H1 (cell line): ENCODE results near the gene KIAA1671. TPM values are rescaled to one million over a fixed set of nuclear protein-coding genes. Genes with fewer than 3 reads are reported as not detected.

ENCODE experiments used
- CTCF ChIA-PET: fragments of 300-600 bp; sonication (Branson Sonifier 250); formaldehyde crosslinking; loops from one replicate; lab custom pipeline; 2021; ENCODE audit not compliant: partially characterized antibody; lab: Charles Lee
- POLR2A ChIA-PET: fragments of 300-600 bp; sonication (Branson Sonifier 250); formaldehyde crosslinking; loops from one replicate; lab custom pipeline; 2021; ENCODE audit warnings: inconsistent platforms; ENCODE audit not compliant: partially characterized antibody; lab: Charles Lee
- DNase-seq, 2 experiments: peaks; one replicate each; pipeline versions ENCODE4 v3.0.0 to v3.0.0-alpha.2; 2010 to 2022; ENCODE audit warnings: low spot score in 2 of 2, low read depth in 1 of 2, mixed read lengths in 1 of 2
- FAIRE-seq: peaks from 2 replicates; lab custom pipeline; 2011; peaks lifted over from hg19 to GRCh38; lab: Jason Lieb, UNC
- H2AFZ ChIP-seq: 2 replicates; pipeline ENCODE4 v1.8.1; 2012; ENCODE audit warnings: low read length, inconsistent platforms
- H2AK5ac ChIP-seq: 2 replicates; pipeline ENCODE4 v1.6.1; 2013; ENCODE audit warnings: low read depth, low read length
- H2BK120ac ChIP-seq: replicated peaks from 2 replicates; pipeline ENCODE3; 2013; ENCODE audit warnings: low read depth, low read length, inconsistent platforms
- H2BK12ac ChIP-seq: 2 replicates; pipeline ENCODE4 v1.6.1; 2013; ENCODE audit warnings: low read depth, low read length
- H2BK15ac ChIP-seq: 2 replicates; pipeline ENCODE4 v1.6.1; 2013; ENCODE audit warnings: low read length
- H2BK20ac ChIP-seq: 2 replicates; pipeline ENCODE4 v1.6.1; 2013; ENCODE audit warnings: low read length
- H2BK5ac ChIP-seq: 2 replicates; pipeline ENCODE4 v1.6.1; 2013; ENCODE audit warnings: low read depth, low read length
- H3K14ac ChIP-seq: 2 replicates; pipeline ENCODE4 v1.6.1; 2013; ENCODE audit warnings: inconsistent platforms; ENCODE audit not compliant: insufficient read length
- H3K18ac ChIP-seq: 2 replicates; pipeline ENCODE4 v1.6.1; 2013; ENCODE audit warnings: low read length; ENCODE audit errors: extremely low read depth
- H3K23ac ChIP-seq: 2 replicates; pipeline ENCODE4 v1.6.1; 2013; ENCODE audit warnings: inconsistent platforms; ENCODE audit not compliant: insufficient read length
- H3K23me2 ChIP-seq: 2 replicates; pipeline ENCODE4 v1.6.1; 2013; ENCODE audit warnings: low read depth, low read length
- H3K27ac ChIP-seq: 2 replicates; pipeline ENCODE4 v1.6.1; 2011; ENCODE audit warnings: low read depth, low read length, inconsistent platforms
- H3K27me3 ChIP-seq, 4 experiments: replicated peaks in 1 of 4; 1 replicate in 1 of 4; 2 replicates in 3 of 4; pipeline versions ENCODE4 v1.6.1 to v1.8.1; 2011 to 2013; ENCODE audit warnings: low read length in 3 of 4, mild to moderate bottlenecking in 3 of 4, inconsistent platforms in 2 of 4, mixed read lengths in 2 of 4, moderate library complexity in 1 of 4; ENCODE audit not compliant: control insufficient read depth in 3 of 4, insufficient read depth in 3 of 4; ENCODE audit errors: extremely low read depth in 1 of 4
- H3K36me3 ChIP-seq, 4 experiments: 2 replicates each; pipeline versions ENCODE4 v1.6.1 to v1.8.1; 2011 to 2013; ENCODE audit warnings: mild to moderate bottlenecking in 4 of 4, low read length in 3 of 4, moderate library complexity in 2 of 4, control low read depth in 1 of 4, inconsistent platforms in 1 of 4; ENCODE audit not compliant: insufficient read depth in 4 of 4, control insufficient read depth in 2 of 4
- H3K4ac ChIP-seq: replicated peaks from 2 replicates; pipeline ENCODE3; 2013; ENCODE audit warnings: low read length, low read depth, mixed read lengths, inconsistent platforms; ENCODE audit not compliant: insufficient read length
- H3K4me1 ChIP-seq, 4 experiments: replicated peaks in 1 of 4; 1 replicate in 1 of 4; 2 replicates in 3 of 4; pipeline versions ENCODE4 v1.6.1 to v1.8.1; 2011 to 2013; ENCODE audit warnings: low read length in 3 of 4, inconsistent platforms in 2 of 4, mixed read lengths in 1 of 4; ENCODE audit not compliant: insufficient read depth in 4 of 4, control insufficient read depth in 3 of 4
- H3K4me2 ChIP-seq, 2 experiments: 2 replicates each; pipeline versions ENCODE4 v1.6.1 to v1.8.1; 2011 to 2013; ENCODE audit warnings: low read depth in 2 of 2, low read length in 2 of 2, control low read depth in 1 of 2, inconsistent platforms in 1 of 2, mild to moderate bottlenecking in 1 of 2; ENCODE audit not compliant: insufficient read depth in 1 of 2
- H3K4me3 ChIP-seq, 4 experiments: fragments of 200-600, 300-600 bp in 1 of 4; sonication (generic), shearing (Covaris generic), sonication (Bioruptor Twin) in 1 of 4; 2 replicates each; pipeline versions ENCODE4 v1.5.1 to v1.8.1; 2011 to 2016; ENCODE audit warnings: low read length in 4 of 4, low read depth in 3 of 4, control low read depth in 2 of 4, inconsistent platforms in 2 of 4, mild to moderate bottlenecking in 2 of 4, mixed read lengths in 1 of 4, moderate library complexity in 1 of 4; ENCODE audit not compliant: insufficient read depth in 2 of 4; ENCODE audit errors: extremely low read depth in 1 of 4
- H3K56ac ChIP-seq: replicated peaks from 2 replicates; pipeline ENCODE3; 2013; ENCODE audit warnings: low read depth, mild to moderate bottlenecking, mixed read lengths, low read length, inconsistent platforms; ENCODE audit not compliant: insufficient read length
- H3K79me1 ChIP-seq: 2 replicates; pipeline ENCODE4 v1.6.1; 2013; ENCODE audit warnings: low read depth, low read length, control low read depth
- H3K79me2 ChIP-seq, 2 experiments: 2 replicates each; pipeline versions ENCODE4 v1.6.1 to v1.8.1; 2012 to 2013; ENCODE audit warnings: low read length in 2 of 2, mild to moderate bottlenecking in 2 of 2, inconsistent platforms in 1 of 2; ENCODE audit not compliant: insufficient read depth in 2 of 2, control insufficient read depth in 1 of 2
- H3K9ac ChIP-seq, 4 experiments: replicated peaks in 1 of 4; 1 replicate in 1 of 4; 2 replicates in 3 of 4; pipeline versions ENCODE4 v1.6.1 to v1.8.1; 2011 to 2013; ENCODE audit warnings: low read depth in 3 of 4, low read length in 3 of 4, control low read depth in 2 of 4, mild to moderate bottlenecking in 2 of 4, moderate library complexity in 2 of 4, inconsistent platforms in 1 of 4; ENCODE audit errors: extremely low read depth in 1 of 4
- H3K9me3 ChIP-seq, 2 experiments: 2 replicates each; pipeline versions ENCODE4 v1.6.1 to v1.8.1; 2012 to 2013; ENCODE audit warnings: mild to moderate bottlenecking in 2 of 2, moderate library complexity in 2 of 2, control low read depth in 1 of 2, inconsistent platforms in 1 of 2, low read depth in 1 of 2, low read length in 1 of 2, mixed read lengths in 1 of 2; ENCODE audit not compliant: insufficient read depth in 2 of 2
- H4K20me1 ChIP-seq, 2 experiments: replicated peaks in 1 of 2; 2 replicates each; pipeline versions ENCODE3 to v1.8.1; 2011 to 2013; ENCODE audit warnings: inconsistent platforms in 2 of 2, low read length in 2 of 2, mild to moderate bottlenecking in 1 of 2; ENCODE audit not compliant: insufficient read depth in 2 of 2, control insufficient read depth in 1 of 2
- H4K5ac ChIP-seq: 2 replicates; pipeline ENCODE4 v1.6.1; 2013; ENCODE audit warnings: low read length, low read depth, mixed read lengths, inconsistent platforms; ENCODE audit not compliant: insufficient read length
- H4K8ac ChIP-seq: 2 replicates; pipeline ENCODE4 v1.8.0; 2013; ENCODE audit warnings: mild to moderate bottlenecking, moderate library complexity, low read length, inconsistent platforms; ENCODE audit not compliant: insufficient read depth; ENCODE audit errors: extremely low read depth
- H4K91ac ChIP-seq: replicated peaks from 2 replicates; pipeline ENCODE3; 2013; ENCODE audit warnings: low read length, mixed read lengths, inconsistent platforms; ENCODE audit not compliant: insufficient read length
- HDAC6 ChIP-seq: IDR thresholded peaks from one replicate; pipeline ENCODE4 v1.7.1; 2012; ENCODE audit warnings: low read depth, mild to moderate bottlenecking, inconsistent platforms, low read length, moderate library complexity
- NANOG ChIP-seq: IDR thresholded peaks from 2 replicates; pipeline ENCODE4 v1.6.1; 2011; ENCODE audit warnings: low read length, low read depth, mild to moderate bottlenecking, inconsistent platforms; ENCODE audit not compliant: insufficient read depth, poor library complexity, severe bottlenecking
- SP4 ChIP-seq: IDR thresholded peaks from 2 replicates; pipeline ENCODE4 v1.6.1; 2012; ENCODE audit warnings: low read length, inconsistent platforms
- WGBS, 2 experiments: shearing (Covaris generic) in 1 of 2; methylation state at CpG; one replicate each; pipeline versions ENCODE4 v1.1.6 to v1.1.7; 2013 to 2015; ENCODE audit warnings: low lambda C conversion rate in 2 of 2, mixed read lengths in 2 of 2, inconsistent platforms in 1 of 2, low coverage in 1 of 2, missing lambda C conversion rate in 1 of 2; ENCODE audit not compliant: insufficient replicate concordance in 2 of 2, insufficient coverage in 1 of 2, insufficient read length in 1 of 2; ENCODE audit errors: extremely low coverage in 1 of 2, missing lambda C conversion rate in 1 of 2; 5-methylcytosine and 5-hydroxymethylcytosine counted together
- polyA plus RNA-seq, 7 experiments: library from polyadenylated mRNA; depleted of rRNA in 3 of 7; stranded (reverse) in 5 of 7; unstranded in 2 of 7; fragments of >200 nt in 5 of 7; fragments of 200-250 nt in 2 of 7; gene quantifications; 1 replicate in 5 of 7; 2 replicates in 1 of 7; 4 replicates in 1 of 7; pipeline versions ENCODE4 v1.2.1 to v1.2.3, GENCODE V29; 2011 to 2013; ENCODE audit warnings: missing spikeins in 2 of 7, mixed read lengths in 2 of 7
- total RNA-seq: library from RNA; stranded (reverse); fragmentation: NEBNext Ultra II Directional; extraction: Animal tissue kit (Norgen Biotek cat#: 25700); gene quantifications from 2 replicates; pipeline ENCODE4 v1.2.1, GENCODE V29; 2021

Gene KIAA1671
- total and polyA plus RNA-seq, 2 of the 8 experiments (the other 6 are each of a cell fraction or from before 2014, with no cell fraction given) = 6.4 to 23.9 TPM

DNA sequence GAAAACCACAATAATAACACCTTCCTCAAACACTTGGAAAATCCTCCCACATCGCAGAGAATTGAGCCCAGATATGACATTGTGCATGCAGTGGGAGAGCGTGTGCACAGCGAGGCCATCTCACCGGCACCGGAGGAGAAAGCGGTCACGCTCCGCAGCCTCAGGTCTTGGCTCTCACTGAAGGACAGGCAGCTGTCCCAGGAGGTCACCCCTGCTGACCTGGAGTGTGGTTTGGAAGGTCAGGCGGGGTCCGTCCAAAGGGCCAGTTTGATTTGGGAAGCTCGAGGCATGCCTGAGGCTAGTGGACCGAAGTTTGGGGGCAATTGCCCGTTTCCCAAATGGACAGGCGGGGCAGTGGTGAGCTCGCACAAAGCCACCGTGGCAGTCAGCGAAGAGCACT is 86.7 kb downstream of the KIAA1671 start:
- no peaks in the 10 kb centered on the region for H3K27me3 ChIP-seq
- H3K36me3 ChIP-seq = peaks cover 2 to 8% (median 3%) of the 10 kb centered on the region in 4 experiments; a peak in 4 of 8 replicates
- H3K4me3 ChIP-seq = no peak overlapping the region
- H2AFZ ChIP-seq = no peak overlapping the region
- no peak overlapping the region for H2BK120ac ChIP-seq
- H3K23me2 ChIP-seq = no peaks in the 10 kb centered on the region
- no peak overlapping the region for H3K4ac ChIP-seq
- H3K23ac ChIP-seq = no peak overlapping the region
- H3K79me2 ChIP-seq = no peaks in the 10 kb centered on the region
- H3K9ac ChIP-seq = no peak overlapping the region
- H3K4me2 ChIP-seq = no peak overlapping the region
- H3K79me1 ChIP-seq = no peaks in the 10 kb centered on the region; the same call in none of the 2 replicates
- no peak overlapping the region for H3K56ac ChIP-seq
- no peak overlapping the region for H2BK5ac ChIP-seq
- no peak overlapping the region for H4K91ac ChIP-seq
- no peak for FAIRE-seq
- 93% methylated on average over 16 of the region's 17 CpGs; no CpG with 5 or more reads in 1 of the 2 experiments for whole genome bisulfite sequencing, 2 experiments
- H2AK5ac ChIP-seq = no peak overlapping the region
- H4K8ac ChIP-seq = no peak overlapping the region; the same call in 1 of the 2 replicates
- no peak overlapping the region for H3K27ac ChIP-seq
- no peaks in the 10 kb centered on the region for H3K4me1 ChIP-seq
- no peak overlapping the region for H2BK20ac ChIP-seq
- H4K20me1 ChIP-seq = peaks cover 0 to 2% of the 10 kb centered on the region in 2 experiments
- ChIA-PET CTCF (no interaction called here), POLR2A (no interaction called here)
- H3K14ac ChIP-seq = no peak overlapping the region
- H3K9me3 ChIP-seq = no peaks in the 10 kb centered on the region
- no peak overlapping the region for H2BK12ac ChIP-seq
- H3K18ac ChIP-seq = no peak overlapping the region
- H2BK15ac ChIP-seq = no peak overlapping the region
- DNase-seq = no peak
- TF ChIP-seq SP4 (no peak), HDAC6 (no peak), NANOG (no peak)
- no peak overlapping the region for H4K5ac ChIP-seq
